ENCODE data around the gene SEC24B. TPM values are rescaled to one million over a fixed set of nuclear protein-coding genes. Genes with fewer than 3 reads are reported as not detected.
"Not testable (repeated sequence)": the region's sequence is repeated elsewhere in the genome, so short reads cannot be mapped to it uniquely, and the experiment has no call there.

SEC24B gene
- total RNA-seq, 1 donor from 2014 or later: 32.7 TPM

GRCh38 chr4:109574931-109575804, 141.6 kb downstream of the SEC24B start:
- no peak for TF ChIP-seq CTCF (IDR thresholded peaks at IDR 0.05)
- Mint-ChIP-seq H3K27ac (ENCODE audit: unreplicated experiment) (no peak overlapping the region), H3K9me3 (ENCODE audit: low read depth) (no peaks in the 10 kb centered on the region), H3K27me3 (ENCODE audit: low read depth) (no peaks in the 10 kb centered on the region), H3K36me3 (ENCODE audit: low read depth) (no peaks in the 10 kb centered on the region), H3K4me3 (ENCODE audit: unreplicated experiment) (no peak overlapping the region), H3K4me1 (ENCODE audit: low read depth) (no peaks in the 10 kb centered on the region)
- DNase-seq (ENCODE audit: low spot score): no peak

- TF ChIP-seq CTCF (IDR thresholded peaks at IDR 0.05): no peak
Observed at GRCh38 chr4:109576462-109576861, 142.8 kb downstream of the SEC24B start.

GRCh38 chr4:109578846-109579245, 145.2 kb downstream of the SEC24B start:
- TF ChIP-seq CTCF (IDR thresholded peaks at IDR 0.05): no peak
- Mint-ChIP-seq H3K27me3 (ENCODE audit: low read depth) (no peaks in the 10 kb centered on the region), H3K9me3 (ENCODE audit: low read depth) (peaks cover 14% of the 10 kb centered on the region), H3K4me1 (ENCODE audit: low read depth) (no peaks in the 10 kb centered on the region), H3K36me3 (ENCODE audit: low read depth) (no peaks in the 10 kb centered on the region), H3K4me3 (ENCODE audit: unreplicated experiment) (no peak overlapping the region), H3K27ac (ENCODE audit: unreplicated experiment) (no peak overlapping the region)
- DNase-seq (ENCODE audit: low spot score): no peak

More at GRCh38 chr4:109576462-109576861, 142.8 kb downstream of the SEC24B start:
- peaks cover 5% of the 10 kb centered on the region for H3K9me3 Mint-ChIP-seq (ENCODE audit: low read depth)
- no peaks in the 10 kb centered on the region for H3K27me3 Mint-ChIP-seq (ENCODE audit: low read depth)
- no peaks in the 10 kb centered on the region for H3K36me3 Mint-ChIP-seq (ENCODE audit: low read depth)
- DNase-seq (ENCODE audit: low spot score): no peak
- no peak overlapping the region for H3K4me3 Mint-ChIP-seq (ENCODE audit: unreplicated experiment)
- H3K4me1 Mint-ChIP-seq (ENCODE audit: low read depth): no peaks in the 10 kb centered on the region
- H3K27ac Mint-ChIP-seq (ENCODE audit: unreplicated experiment): no peak overlapping the region

DNA sequence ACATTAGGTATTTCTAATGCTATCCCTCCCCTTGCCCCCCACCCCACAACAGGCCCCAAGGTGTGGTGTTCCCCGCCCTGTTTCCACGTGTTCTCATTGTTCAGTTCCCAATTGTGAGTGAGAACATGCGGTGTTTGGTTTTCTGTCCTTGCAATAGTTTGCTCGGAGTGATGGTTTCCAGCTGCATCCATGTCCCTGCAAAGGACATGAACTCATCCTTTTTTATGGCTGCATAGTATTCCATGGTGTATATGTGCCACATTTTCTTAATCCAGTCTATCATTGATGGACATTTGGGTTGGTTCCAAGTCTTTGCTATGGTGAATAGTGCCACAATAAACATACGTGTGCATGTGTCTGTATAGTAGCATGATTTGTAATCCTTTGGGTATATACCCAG, 146.4 kb downstream of the SEC24B start:
- H3K27me3 Mint-ChIP-seq (ENCODE audit: low read depth); H3K27ac Mint-ChIP-seq (ENCODE audit: unreplicated experiment); H3K4me3 Mint-ChIP-seq (ENCODE audit: unreplicated experiment); DNase-seq (ENCODE audit: low spot score); H3K4me1 Mint-ChIP-seq (ENCODE audit: low read depth); H3K36me3 Mint-ChIP-seq (ENCODE audit: low read depth): not testable (repeated sequence)
- peaks cover 14% of the 10 kb centered on the region for H3K9me3 Mint-ChIP-seq (ENCODE audit: low read depth)

DNA sequence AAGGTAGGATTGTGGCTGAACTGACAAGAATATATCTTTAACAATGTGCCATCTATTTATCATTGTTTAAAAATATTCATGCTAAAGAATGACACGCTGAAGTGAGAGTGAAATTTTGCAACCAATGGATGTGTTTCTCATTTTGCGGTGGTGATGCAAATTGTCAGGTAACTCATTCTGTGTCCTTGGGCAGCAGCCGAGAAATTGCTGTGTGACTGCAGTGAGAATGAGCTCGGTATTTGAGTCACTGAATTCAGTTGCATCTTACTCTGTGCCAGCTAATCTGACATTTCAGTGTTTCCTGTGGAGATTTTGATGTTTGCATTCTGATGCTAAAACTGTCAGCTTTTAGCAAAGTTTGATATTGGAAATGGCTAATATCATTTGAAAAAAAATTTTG, 154.6 kb downstream of the SEC24B start:
- Mint-ChIP-seq H3K4me3 (ENCODE audit: unreplicated experiment) (no peak overlapping the region), H3K4me1 (ENCODE audit: low read depth) (peaks cover 5% of the 10 kb centered on the region)
- no peak for DNase-seq (ENCODE audit: low spot score)

More for the DNA sequence above, 154.6 kb downstream of the SEC24B start:
- peaks cover under 1% of the 10 kb centered on the region for H3K9me3 Mint-ChIP-seq (ENCODE audit: low read depth)
- TF ChIP-seq CTCF (IDR thresholded peaks at IDR 0.05): no peak
- H3K27me3 Mint-ChIP-seq (ENCODE audit: low read depth): no peaks in the 10 kb centered on the region
- no peak overlapping the region for H3K27ac Mint-ChIP-seq (ENCODE audit: unreplicated experiment)
- H3K36me3 Mint-ChIP-seq (ENCODE audit: low read depth): peaks cover 2% of the 10 kb centered on the region

All from chondrocyte (in vitro differentiated cells).